ENCODE results near the gene TGFBR3.

DNA sequence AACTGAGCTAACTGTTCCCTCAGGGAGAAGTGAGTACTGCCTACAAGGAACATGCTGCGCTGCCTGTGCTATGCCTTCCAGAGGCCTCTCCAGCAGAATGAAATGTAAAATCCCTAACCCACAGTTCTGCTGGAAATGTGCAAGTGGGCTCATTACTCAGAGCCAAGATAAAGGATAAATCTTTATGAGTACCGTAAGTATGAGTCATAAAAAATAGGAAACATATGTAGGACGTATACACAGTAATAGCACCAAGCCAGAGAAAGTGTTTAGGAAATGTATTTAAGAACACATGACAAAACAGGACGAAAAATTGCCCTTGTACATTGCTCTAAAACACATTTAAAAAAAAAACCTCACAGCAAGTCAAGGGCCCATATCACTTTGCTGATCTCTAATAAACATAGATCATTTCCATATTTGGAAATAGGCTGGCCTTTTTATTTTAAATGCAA, 104.6 kb downstream of the TGFBR3 start:
- TF ChIP-seq, protein P1, sequence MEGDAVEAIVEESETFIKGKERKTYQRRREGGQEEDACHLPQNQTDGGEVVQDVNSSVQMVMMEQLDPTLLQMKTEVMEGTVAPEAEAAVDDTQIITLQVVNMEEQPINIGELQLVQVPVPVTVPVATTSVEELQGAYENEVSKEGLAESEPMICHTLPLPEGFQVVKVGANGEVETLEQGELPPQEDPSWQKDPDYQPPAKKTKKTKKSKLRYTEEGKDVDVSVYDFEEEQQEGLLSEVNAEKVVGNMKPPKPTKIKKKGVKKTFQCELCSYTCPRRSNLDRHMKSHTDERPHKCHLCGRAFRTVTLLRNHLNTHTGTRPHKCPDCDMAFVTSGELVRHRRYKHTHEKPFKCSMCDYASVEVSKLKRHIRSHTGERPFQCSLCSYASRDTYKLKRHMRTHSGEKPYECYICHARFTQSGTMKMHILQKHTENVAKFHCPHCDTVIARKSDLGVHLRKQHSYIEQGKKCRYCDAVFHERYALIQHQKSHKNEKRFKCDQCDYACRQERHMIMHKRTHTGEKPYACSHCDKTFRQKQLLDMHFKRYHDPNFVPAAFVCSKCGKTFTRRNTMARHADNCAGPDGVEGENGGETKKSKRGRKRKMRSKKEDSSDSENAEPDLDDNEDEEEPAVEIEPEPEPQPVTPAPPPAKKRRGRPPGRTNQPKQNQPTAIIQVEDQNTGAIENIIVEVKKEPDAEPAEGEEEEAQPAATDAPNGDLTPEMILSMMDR (IDR thresholded peaks at IDR 0.05 in 4 of 5, conservative IDR thresholded peaks at IDR 0.05 in 1 of 5): no peak
- TF ChIP-seq POLR2A (IDR thresholded peaks at IDR 0.05): no peak

All from gastrocnemius medialis (tissue), 4 donors.